B cell (primary cell): ENCODE results near the gene CARD10. TPM values are rescaled to one million over a fixed set of nuclear protein-coding genes. Genes with fewer than 3 reads are reported as not detected.

Experiments
- ATAC-seq: fragments of 200-7000 bp; cut with Tn5 transposase; one replicate; pipeline ENCODE4 v1.10.0; 2021; ENCODE audit warnings: low read depth, mild to moderate bottlenecking, moderate number of reproducible peaks, moderate library complexity
- CTCF ChIA-PET: fragments of 350-600 bp; sonication (Branson Sonifier 250); formaldehyde crosslinking; loops from one replicate; lab custom pipeline; 2021; ENCODE audit warnings: antibody characterized with exemption, inconsistent platforms; lab: Charles Lee
- POLR2A ChIA-PET: fragments of 350-600 bp; sonication (Branson Sonifier 250); formaldehyde crosslinking; loops from one replicate; lab custom pipeline; 2021; ENCODE audit warnings: antibody characterized with exemption; lab: Charles Lee
- DNase-seq: peaks from one replicate; pipeline ENCODE4 v3.0.0; 2013
- H2AFZ ChIP-seq: 2 replicates; pipeline ENCODE4 v1.6.1; 2012; ENCODE audit warnings: mild to moderate bottlenecking, low read depth, low read length; ENCODE audit not compliant: insufficient read depth, poor library complexity, severe bottlenecking
- H3K27ac ChIP-seq, 2 donors: 1 replicate in 1 of 2; 2 replicates in 1 of 2; pipeline ENCODE4 v1.5.1; 2012 to 2013; ENCODE audit warnings: low read length in 2 of 2, mild to moderate bottlenecking in 2 of 2, moderate library complexity in 1 of 2
- H3K27me3 ChIP-seq, 4 experiments: fragments of 200-600 bp in 1 of 4; sonication (generic) in 1 of 4; replicated peaks in 1 of 4; 1 replicate in 2 of 4; 2 replicates in 2 of 4; pipeline versions ENCODE4 v1.6.1 to v1.7.0; 2013 to 2016; ENCODE audit warnings: low read length in 3 of 4, mild to moderate bottlenecking in 2 of 4, mixed read lengths in 1 of 4, moderate library complexity in 1 of 4; ENCODE audit not compliant: insufficient read depth in 4 of 4, control insufficient read depth in 3 of 4; ENCODE audit errors: control extremely low read depth in 1 of 4
- H3K36me3 ChIP-seq, 2 experiments: replicated peaks in 1 of 2; 1 replicate in 1 of 2; 2 replicates in 1 of 2; pipeline versions ENCODE4 v1.6.1 to v1.7.1; 2013; ENCODE audit warnings: low read length in 1 of 2; ENCODE audit not compliant: insufficient read depth in 2 of 2, control insufficient read depth in 1 of 2; ENCODE audit errors: control extremely low read depth in 1 of 2, extremely low read depth in 1 of 2
- H3K4me1 ChIP-seq, 2 donors: fragments of 200-600 bp in 1 of 2; sonication (generic) in 1 of 2; 1 replicate in 1 of 2; 2 replicates in 1 of 2; pipeline versions ENCODE4 v1.5.1 to v1.6.1; 2013 to 2017; ENCODE audit warnings: low read length in 2 of 2; ENCODE audit not compliant: control insufficient read depth in 2 of 2, insufficient read depth in 2 of 2
- H3K4me2 ChIP-seq: replicated peaks from 2 replicates; pipeline ENCODE3; 2012; ENCODE audit warnings: mild to moderate bottlenecking, low read depth, low read length; ENCODE audit not compliant: poor library complexity, severe bottlenecking
- H3K4me3 ChIP-seq, 5 experiments: fragments of 200-600 bp in 1 of 5; sonication (generic) in 1 of 5; 1 replicate in 3 of 5; 2 replicates in 2 of 5; pipeline versions ENCODE4 v1.5.1 to v1.7.0; 2011 to 2016; ENCODE audit warnings: low read length in 4 of 5, mild to moderate bottlenecking in 4 of 5, low read depth in 2 of 5, control low read depth in 1 of 5, moderate library complexity in 1 of 5; ENCODE audit not compliant: insufficient read depth in 1 of 5; ENCODE audit errors: control extremely low read depth in 1 of 5, extremely low read depth in 1 of 5
- H3K79me2 ChIP-seq: fragments of 200-600 bp; sonication (generic); one replicate; pipeline ENCODE4 v1.6.0; 2016; ENCODE audit warnings: low read length; ENCODE audit not compliant: control insufficient read depth, insufficient read depth
- H3K9ac ChIP-seq: fragments of 200-600 bp; sonication (generic); 2 replicates; pipeline ENCODE4 v1.6.1; 2017; ENCODE audit warnings: mild to moderate bottlenecking, low read length, moderate library complexity
- H3K9me3 ChIP-seq, 3 donors: one replicate each; pipeline versions ENCODE4 v1.6.1 to v1.7.1; 2013; ENCODE audit warnings: low read length in 2 of 3; ENCODE audit not compliant: control insufficient read depth in 2 of 3, insufficient read depth in 1 of 3; ENCODE audit errors: control extremely low read depth in 1 of 3
- H4K20me1 ChIP-seq: 2 replicates; pipeline ENCODE4 v1.6.0; 2012; ENCODE audit warnings: mild to moderate bottlenecking, low read length; ENCODE audit not compliant: insufficient read depth, control insufficient read depth, poor library complexity, severe bottlenecking
- H3K27ac Mint-ChIP-seq: one replicate; pipeline ENCODE4 v1.8.0; 2021; ENCODE audit warnings: mixed read lengths
- H3K27me3 Mint-ChIP-seq: one replicate; pipeline ENCODE4 v1.8.0; 2021; ENCODE audit warnings: mixed read lengths
- H3K4me1 Mint-ChIP-seq: one replicate; pipeline ENCODE4 v1.8.0; 2021; ENCODE audit warnings: mixed read lengths
- H3K4me3 Mint-ChIP-seq: one replicate; pipeline ENCODE4 v1.8.0; 2021; ENCODE audit warnings: mixed read lengths
- H3K9me3 Mint-ChIP-seq: one replicate; pipeline ENCODE4 v1.8.0; 2022; ENCODE audit warnings: mixed read lengths; ENCODE audit not compliant: insufficient read depth
- CTCF ChIP-seq: fragments of 200-600 bp; IDR thresholded peaks from one replicate; pipeline ENCODE4 v1.8.0; 2022; ENCODE audit warnings: antibody characterized with exemption, mild to moderate bottlenecking
- EZH2 ChIP-seq: IDR thresholded peaks from 2 replicates; pipeline ENCODE4 v1.6.1; 2012; ENCODE audit warnings: borderline replicate concordance, low read depth, mild to moderate bottlenecking, moderate library complexity, low read length; ENCODE audit not compliant: insufficient read depth, poor library complexity, severe bottlenecking
- WGBS: methylation state at CpG from one replicate; pipeline ENCODE4 v1.1.5; 2013; ENCODE audit warnings: missing lambda C conversion rate; ENCODE audit not compliant: insufficient coverage; 5-methylcytosine and 5-hydroxymethylcytosine counted together
- intact Hi-C: fragments of 100-400 bp; cut with micrococcal nuclease; formaldehyde crosslinking; loops from one replicate; pipeline ENCODE4 v1.10.0; 2022
- polyA plus RNA-seq: library from polyadenylated mRNA; depleted of rRNA; stranded (reverse); fragments of >200 nt; gene quantifications from 2 replicates; pipeline ENCODE4 v1.2.3, GENCODE V29; 2012
- total RNA-seq, 2 donors: library from RNA; stranded (reverse); fragments of 120-200 nt in 1 of 2; gene quantifications; 1 replicate in 1 of 2; 2 replicates in 1 of 2; pipeline versions ENCODE4 v1.2.3 to v1.2.4, GENCODE V29; 2013 to 2022

CARD10 gene
- total and polyA plus RNA-seq, 2 donors (not counting 1 experiment from before 2014, with no cell fraction given) = not detected

DNA sequence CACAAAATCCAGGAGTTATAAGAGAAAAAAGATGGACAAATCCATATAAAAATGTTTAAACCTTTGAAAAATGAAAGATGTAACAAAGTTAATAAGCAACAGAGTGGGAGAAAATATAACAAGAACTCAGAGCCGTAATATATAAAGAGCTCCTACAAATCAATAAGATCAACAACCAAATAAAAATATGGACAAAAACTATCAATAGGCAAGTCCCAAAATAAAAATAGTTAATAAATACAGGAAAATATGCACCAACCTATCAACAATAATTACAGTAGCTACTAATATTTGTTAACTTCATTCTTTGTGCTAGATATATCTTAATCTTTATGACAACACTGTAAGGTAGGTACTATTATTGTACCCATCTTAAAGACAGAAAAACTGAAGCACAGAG is 2.8 kb downstream of the CARD10 start:
- Histone ChIP-seq H4K20me1 (no peaks in the 10 kb centered on the region), H3K9me3 (peaks cover 0 to 5% (median 0%) of the 10 kb centered on the region in 3 donors), H3K27ac (no peak overlapping the region), H3K4me3 (no peak overlapping the region), H3K79me2 (no peaks in the 10 kb centered on the region), H3K4me1 (peaks cover 5 to 10% of the 10 kb centered on the region in 2 donors), H3K4me2 (no peak overlapping the region), H3K9ac (no peak overlapping the region), H3K36me3 (no peaks in the 10 kb centered on the region), H2AFZ (no peak overlapping the region), H3K27me3 (peaks cover 0 to 40% (median 12%) of the 10 kb centered on the region in 4 experiments)
- POLR2A ChIA-PET = no interaction called here
- Mint-ChIP-seq H3K9me3 (no peaks in the 10 kb centered on the region), H3K27ac (no peak overlapping the region), H3K4me3 (no peak overlapping the region), H3K4me1 (peaks cover 6% of the 10 kb centered on the region), H3K27me3 (peaks cover 37% of the 10 kb centered on the region)
- intact Hi-C loops = no loop called here
- whole genome bisulfite sequencing = no CpG with 5 or more reads among the region's 1 CpG
- no peak for ATAC-seq
- CTCF ChIA-PET = no interaction called here
- no peak for DNase-seq
- TF ChIP-seq CTCF (no peak), EZH2 (no peak)

GRCh38 chr22:37515901-37516300 is 3.3 kb downstream of the CARD10 start:
- Histone ChIP-seq H3K9ac (no peak overlapping the region), H3K9me3 (peaks cover 0 to 5% (median 0%) of the 10 kb centered on the region in 3 donors), H2AFZ (no peak overlapping the region), H4K20me1 (no peaks in the 10 kb centered on the region), H3K79me2 (no peaks in the 10 kb centered on the region), H3K4me2 (no peak overlapping the region), H3K27ac (no peak overlapping the region), H3K4me1 (peaks cover 5 to 10% of the 10 kb centered on the region in 2 donors), H3K36me3 (no peaks in the 10 kb centered on the region), H3K4me3 (no peak overlapping the region), H3K27me3 (peaks cover 0 to 34% (median 8%) of the 10 kb centered on the region in 4 experiments)
- intact Hi-C loops = no loop called here
- ChIA-PET POLR2A (no interaction called here), CTCF (no interaction called here)
- ATAC-seq (no peak), DNase-seq (no peak)
- H3K4me1 Mint-ChIP-seq = peaks cover 6% of the 10 kb centered on the region
- 95% methylated on average over 23 of the region's 23 CpGs for WGBS
- H3K27ac Mint-ChIP-seq = no peak overlapping the region
- H3K4me3 Mint-ChIP-seq = no peak overlapping the region
- peaks cover 32% of the 10 kb centered on the region for H3K27me3 Mint-ChIP-seq
- H3K9me3 Mint-ChIP-seq = no peaks in the 10 kb centered on the region
- TF ChIP-seq EZH2 = no peak
- no peak for TF ChIP-seq CTCF
